ENCODE results near the gene FSHR.

DNA sequence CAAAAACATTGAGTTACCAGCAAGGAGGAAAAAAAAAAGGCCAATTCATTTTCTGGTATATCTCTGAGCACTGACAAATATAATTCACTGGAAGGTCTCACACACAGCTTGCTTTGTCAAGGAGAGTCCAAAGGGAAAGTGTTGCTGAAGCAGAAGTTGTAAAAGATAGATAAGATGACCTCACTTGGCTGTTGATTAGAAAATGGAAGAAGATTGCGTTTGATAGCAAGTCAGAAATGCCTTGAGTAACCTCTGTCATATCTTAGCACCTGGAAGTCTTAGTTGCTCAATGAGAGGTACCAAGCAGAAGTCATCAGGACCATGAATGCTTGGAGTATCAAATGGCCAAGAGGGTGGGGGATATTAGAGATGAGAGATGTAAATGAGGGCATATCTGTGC, 105.2 kb downstream of the FSHR start:
- TF ChIP-seq CBX8 (IDR thresholded peaks at IDR 0.05; ENCODE audit: borderline replicate concordance, low read depth, low read length), result no peak
- TF ChIP-seq EZH2 (IDR thresholded peaks at IDR 0.05; ENCODE audit: low read depth, low read length, severe bottlenecking), result no peak
- TF ChIP-seq ZNF274 (IDR thresholded peaks at IDR 0.05; ENCODE audit: borderline replicate concordance, extremely low read depth, low read length), result no peak
- TF ChIP-seq, protein P1, sequence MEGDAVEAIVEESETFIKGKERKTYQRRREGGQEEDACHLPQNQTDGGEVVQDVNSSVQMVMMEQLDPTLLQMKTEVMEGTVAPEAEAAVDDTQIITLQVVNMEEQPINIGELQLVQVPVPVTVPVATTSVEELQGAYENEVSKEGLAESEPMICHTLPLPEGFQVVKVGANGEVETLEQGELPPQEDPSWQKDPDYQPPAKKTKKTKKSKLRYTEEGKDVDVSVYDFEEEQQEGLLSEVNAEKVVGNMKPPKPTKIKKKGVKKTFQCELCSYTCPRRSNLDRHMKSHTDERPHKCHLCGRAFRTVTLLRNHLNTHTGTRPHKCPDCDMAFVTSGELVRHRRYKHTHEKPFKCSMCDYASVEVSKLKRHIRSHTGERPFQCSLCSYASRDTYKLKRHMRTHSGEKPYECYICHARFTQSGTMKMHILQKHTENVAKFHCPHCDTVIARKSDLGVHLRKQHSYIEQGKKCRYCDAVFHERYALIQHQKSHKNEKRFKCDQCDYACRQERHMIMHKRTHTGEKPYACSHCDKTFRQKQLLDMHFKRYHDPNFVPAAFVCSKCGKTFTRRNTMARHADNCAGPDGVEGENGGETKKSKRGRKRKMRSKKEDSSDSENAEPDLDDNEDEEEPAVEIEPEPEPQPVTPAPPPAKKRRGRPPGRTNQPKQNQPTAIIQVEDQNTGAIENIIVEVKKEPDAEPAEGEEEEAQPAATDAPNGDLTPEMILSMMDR (IDR thresholded peaks at IDR 0.05; ENCODE audit: control extremely low read depth in 1 of 3, insufficient read depth in 1 of 3, low read depth in 1 of 3, low read length in 3 of 3), result no peak
- TF ChIP-seq POLR2A (IDR thresholded peaks at IDR 0.05; ENCODE audit: control extremely low read depth in 1 of 2, low read depth in 2 of 2, low read length in 2 of 2), result no peak
- TF ChIP-seq CHD2 (IDR thresholded peaks at IDR 0.05; ENCODE audit: low read length), result no peak
- no peak for TF ChIP-seq EP300 (IDR thresholded peaks at IDR 0.05; ENCODE audit: borderline replicate concordance in 1 of 2, low read depth in 2 of 2, low read length in 2 of 2)
